GM12892 (cell line): ENCODE data around the gene KCTD17.

ENCODE experiments used
- POLR2A ChIP-seq: IDR thresholded peaks from 2 replicates; pipeline ENCODE4 v1.6.1; 2011; ENCODE audit warnings: low read depth, low read length, control low read depth
- POLR2AphosphoS5 ChIP-seq: IDR thresholded peaks from 2 replicates; pipeline ENCODE4 v1.6.1; 2011; ENCODE audit warnings: low read depth, low read length, control low read depth

DNA sequence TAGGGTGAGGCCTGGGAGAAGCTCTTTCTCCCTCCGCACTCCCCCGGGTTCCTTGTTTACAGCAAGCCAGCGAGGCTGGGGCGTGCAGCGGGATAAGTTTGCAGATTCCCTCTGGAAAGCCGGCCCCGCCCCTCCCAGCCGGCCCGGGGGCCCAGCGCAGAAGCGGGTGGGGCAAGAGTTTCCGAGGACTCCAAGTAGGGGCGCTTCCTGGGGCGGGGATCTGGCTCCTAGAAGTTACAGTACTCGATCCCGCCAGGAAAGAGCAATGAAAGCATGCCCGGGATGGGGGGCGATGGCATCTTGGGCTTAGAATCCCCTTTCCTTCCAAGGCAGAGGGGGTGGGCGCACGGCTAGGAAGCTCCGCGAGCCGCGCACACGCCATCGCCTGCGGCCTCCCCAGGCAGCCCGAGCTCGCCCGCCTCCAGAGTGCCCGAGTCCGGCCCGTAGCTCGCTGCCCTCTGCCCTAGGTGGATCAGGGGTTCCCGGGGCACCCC lies 32.7 kb upstream of the KCTD17 start:
- TF ChIP-seq POLR2AphosphoS5, result no peak
- no peak for TF ChIP-seq POLR2A
